PC-3 (cell line): ENCODE results near the gene METAP2. TPM values are rescaled to one million over a fixed set of nuclear protein-coding genes. Genes with fewer than 3 reads are reported as not detected.

ENCODE experiments used
- ATAC-seq: fragments of 200-7000 bp; cut with Tn5 transposase; 2 replicates; pipeline ENCODE4 v1.9.1; 2020; ENCODE audit warnings: mild to moderate bottlenecking, moderate library complexity
- BruUV-seq: library from RNA; stranded (reverse); fragments of 400-500 nt; replicated peaks from 2 replicates; lab custom pipeline; 2021; lab: Mats Ljungman, UMichigan
- CTCF ChIA-PET: fragments of 300-600 bp; sonication (Branson Sonifier 250); formaldehyde crosslinking; loops from one replicate; lab custom pipeline; 2022; ENCODE audit warnings: antibody characterized with exemption; lab: Charles Lee
- POLR2A ChIA-PET: fragments of 300-600 bp; sonication (Branson Sonifier 250); formaldehyde crosslinking; loops from one replicate; lab custom pipeline; 2022; ENCODE audit warnings: antibody characterized with exemption; ENCODE audit not compliant: unreplicated experiment; lab: Charles Lee
- DNase-seq: peaks from one replicate; pipeline ENCODE4 v3.0.0-alpha.2; 2015
- H2AFZ ChIP-seq: fragments of 300-600 bp; sonication (generic); 2 replicates; pipeline ENCODE4 v1.6.0; 2016; ENCODE audit warnings: antibody characterized with exemption, low read length
- H3F3A ChIP-seq: fragments of 300-600 bp; sonication (generic); one replicate; pipeline ENCODE4 v1.6.0; 2017; ENCODE audit warnings: antibody characterized with exemption, low read length, control low read depth, mild to moderate bottlenecking; ENCODE audit not compliant: unreplicated experiment
- H3K27ac ChIP-seq: fragments of 300-600 bp; sonication (generic); 2 replicates; pipeline ENCODE4 v1.5.1; 2016; ENCODE audit warnings: mild to moderate bottlenecking, low read length
- H3K27me3 ChIP-seq: fragments of 300-600 bp; sonication (generic); 2 replicates; pipeline ENCODE4 v1.6.1; 2016; ENCODE audit warnings: low read length, mixed read lengths
- H3K36me3 ChIP-seq: fragments of 300-600 bp; sonication (generic); 2 replicates; pipeline ENCODE4 v1.6.1; 2016; ENCODE audit warnings: low read depth, mixed run types, low read length, mixed read lengths
- H3K4me1 ChIP-seq: fragments of 300-600 bp; sonication (generic); 2 replicates; pipeline ENCODE4 v1.5.1; 2016; ENCODE audit warnings: low read length; ENCODE audit not compliant: insufficient read depth
- H3K4me2 ChIP-seq: fragments of 300-600 bp; sonication (generic); 2 replicates; pipeline ENCODE4 v1.6.0; 2016; ENCODE audit warnings: low read length
- H3K4me3 ChIP-seq: fragments of 300-600 bp; sonication (generic); 2 replicates; pipeline ENCODE4 v1.5.1; 2016; ENCODE audit warnings: mild to moderate bottlenecking, low read length, mixed read lengths
- H3K79me2 ChIP-seq: fragments of 300-600 bp; sonication (generic); 2 replicates; pipeline ENCODE4 v1.6.1; 2017; ENCODE audit warnings: low read length, mixed read lengths
- H3K9ac ChIP-seq: fragments of 300-600 bp; sonication (generic); 2 replicates; pipeline ENCODE4 v1.6.0; 2016; ENCODE audit warnings: mild to moderate bottlenecking, low read length
- H3K9me2 ChIP-seq: fragments of 300-600 bp; sonication (generic); replicated peaks from 2 replicates; pipeline ENCODE4 v1.6.1; 2016; ENCODE audit warnings: mixed run types, low read length, mixed read lengths
- H3K9me3 ChIP-seq: fragments of 300-600 bp; sonication (generic); 2 replicates; pipeline ENCODE4 v1.6.1; 2016; ENCODE audit warnings: low read length, mixed read lengths
- H4K20me1 ChIP-seq: fragments of 300-600 bp; sonication (generic); 2 replicates; pipeline ENCODE4 v1.6.1; 2016; ENCODE audit warnings: low read length, mixed read lengths
- CTCF ChIP-seq: fragments of 300-600 bp; sonication (generic); conservative IDR thresholded peaks from 2 replicates; pipeline ENCODE4 v1.5.1; 2017; ENCODE audit warnings: antibody characterized with exemption, low read depth, mild to moderate bottlenecking, low read length
- EZH2 ChIP-seq: fragments of 300-600 bp; sonication (generic); IDR thresholded peaks from one replicate; pipeline ENCODE4 v1.6.1; 2017; ENCODE audit warnings: antibody characterized with exemption, mild to moderate bottlenecking, low read length; ENCODE audit not compliant: unreplicated experiment
- EZH2phosphoT487 ChIP-seq: fragments of 300-600 bp; sonication (generic); IDR thresholded peaks from 2 replicates; pipeline ENCODE4 v1.6.1; 2018; ENCODE audit warnings: mild to moderate bottlenecking, antibody characterized with exemption, low read length, borderline replicate concordance
- intact Hi-C: fragments of 100-400 bp; cut with micrococcal nuclease; formaldehyde crosslinking; loops from 2 replicates; pipeline ENCODE4 v1.9.0; 2023
- total RNA-seq: library from RNA; depleted of rRNA; stranded (reverse); fragments of >200 nt; gene quantifications from 2 replicates; pipeline ENCODE4 v1.2.3, GENCODE V29; 2014

Gene METAP2
- total RNA-seq, 1 experiment from 2014 or later, result 79.2 TPM

- Histone ChIP-seq H3K27ac (no peak overlapping the region), H3K4me3 (no peak overlapping the region), H3K79me2 (no peaks in the 10 kb centered on the region), H3K36me3 (no peaks in the 10 kb centered on the region), H4K20me1 (no peaks in the 10 kb centered on the region), H3K4me2 (no peak overlapping the region), H2AFZ (no peak overlapping the region), H3K9me3 (no peaks in the 10 kb centered on the region), H3K9ac (no peak overlapping the region), H3K27me3 (no peaks in the 10 kb centered on the region), H3K9me2 (no peaks in the 10 kb centered on the region), H3K4me1 (no peaks in the 10 kb centered on the region), H3F3A (no peaks in the 10 kb centered on the region)
- ChIA-PET POLR2A (no interaction called here), CTCF (no interaction called here)
- DNase-seq (no peak), ATAC-seq (no peak)
- intact Hi-C loops, result no loop called here
- TF ChIP-seq EZH2 (no peak), EZH2phosphoT487 (no peak), CTCF (no peak)
- no TSS peak for BruUV-seq
Observed at GRCh38 chr12:95429172-95429510, 44.8 kb upstream of the METAP2 start.

GRCh38 chr12:95431120-95431519, 42.8 kb upstream of the METAP2 start:
- H3K9ac ChIP-seq, result no peak overlapping the region
- no peaks in the 10 kb centered on the region for H4K20me1 ChIP-seq
- no peaks in the 10 kb centered on the region for H3F3A ChIP-seq
- no peak overlapping the region for H3K4me3 ChIP-seq
- no peaks in the 10 kb centered on the region for H3K9me3 ChIP-seq
- no peaks in the 10 kb centered on the region for H3K27me3 ChIP-seq
- no peak overlapping the region for H3K4me2 ChIP-seq
- no TSS peak for BruUV-seq
- no peaks in the 10 kb centered on the region for H3K79me2 ChIP-seq
- POLR2A ChIA-PET, result no interaction called here
- no peak for ATAC-seq
- no peaks in the 10 kb centered on the region for H3K36me3 ChIP-seq
- H3K4me1 ChIP-seq, result no peaks in the 10 kb centered on the region
- no peak overlapping the region for H3K27ac ChIP-seq
- no peaks in the 10 kb centered on the region for H3K9me2 ChIP-seq
- TF ChIP-seq EZH2 (no peak), CTCF (no peak), EZH2phosphoT487 (no peak)
- CTCF ChIA-PET, result no interaction called here
- intact Hi-C loops, result no loop called here
- no peak overlapping the region for H2AFZ ChIP-seq
- no peak for DNase-seq

GRCh38 chr12:95435355-95435754, 38.6 kb upstream of the METAP2 start:
- H3K4me2 ChIP-seq, result no peak overlapping the region
- no peaks in the 10 kb centered on the region for H3F3A ChIP-seq
- ChIA-PET POLR2A (no interaction called here), CTCF (no interaction called here)
- BruUV-seq, result no TSS peak
- intact Hi-C loops, result no loop called here
- TF ChIP-seq EZH2 (no peak), CTCF (no peak), EZH2phosphoT487 (no peak)
- H3K27me3 ChIP-seq, result no peaks in the 10 kb centered on the region
- ATAC-seq, result no peak
- no peaks in the 10 kb centered on the region for H3K4me1 ChIP-seq
- no peaks in the 10 kb centered on the region for H3K9me3 ChIP-seq
- no peak overlapping the region for H3K27ac ChIP-seq
- H3K79me2 ChIP-seq, result no peaks in the 10 kb centered on the region
- no peaks in the 10 kb centered on the region for H4K20me1 ChIP-seq
- H3K9me2 ChIP-seq, result no peaks in the 10 kb centered on the region
- no peaks in the 10 kb centered on the region for H3K36me3 ChIP-seq
- no peak for DNase-seq
- no peak overlapping the region for H2AFZ ChIP-seq
- H3K4me3 ChIP-seq, result no peak overlapping the region
- H3K9ac ChIP-seq, result no peak overlapping the region
